H9 (cell line): ENCODE measurements around the gene ESM1. TPM values are rescaled to one million over a fixed set of nuclear protein-coding genes. Genes with fewer than 3 reads are reported as not detected.

Experiments
- DNase-seq: peaks from one replicate; pipeline ENCODE4 v3.0.0-alpha.2; 2017
- H2AFZ ChIP-seq: one replicate; pipeline ENCODE4 v1.6.1; 2013; ENCODE audit warnings: mild to moderate bottlenecking, low read length, control low read depth, moderate library complexity
- H2AK5ac ChIP-seq: 2 replicates; pipeline ENCODE4 v1.6.1; 2013; ENCODE audit warnings: low read length, control low read depth, mixed read lengths; ENCODE audit not compliant: insufficient read length
- H2BK120ac ChIP-seq: one replicate; pipeline ENCODE4 v1.6.1; 2013; ENCODE audit warnings: low read depth, mild to moderate bottlenecking, low read length, control low read depth, inconsistent platforms; ENCODE audit not compliant: poor library complexity, severe bottlenecking
- H2BK12ac ChIP-seq: 2 replicates; pipeline ENCODE4 v1.6.1; 2013; ENCODE audit warnings: low read length, control low read depth, mixed read lengths, low read depth; ENCODE audit not compliant: insufficient read length
- H2BK15ac ChIP-seq: 2 replicates; pipeline ENCODE4 v1.6.1; 2013; ENCODE audit warnings: low read depth, low read length, control low read depth
- H2BK20ac ChIP-seq: one replicate; pipeline ENCODE4 v1.6.1; 2013; ENCODE audit warnings: low read depth, mild to moderate bottlenecking, low read length, control low read depth, inconsistent platforms; ENCODE audit not compliant: poor library complexity, severe bottlenecking
- H2BK5ac ChIP-seq: 2 replicates; pipeline ENCODE4 v1.6.1; 2013; ENCODE audit warnings: low read length, control low read depth, mixed read lengths; ENCODE audit not compliant: insufficient read length
- H3K14ac ChIP-seq: 2 replicates; pipeline ENCODE4 v1.6.1; 2013; ENCODE audit warnings: low read length, control low read depth; ENCODE audit not compliant: insufficient read depth
- H3K18ac ChIP-seq: 2 replicates; pipeline ENCODE4 v1.6.1; 2013; ENCODE audit warnings: low read depth, mild to moderate bottlenecking, mixed read lengths, low read length, control low read depth; ENCODE audit not compliant: insufficient read length
- H3K23ac ChIP-seq: 2 replicates; pipeline ENCODE4 v1.6.1; 2013; ENCODE audit warnings: low read length, control low read depth, mixed read lengths, low read depth; ENCODE audit not compliant: insufficient read length
- H3K23me2 ChIP-seq: 2 replicates; pipeline ENCODE4 v1.6.1; 2013; ENCODE audit warnings: low read depth, mild to moderate bottlenecking, mixed read lengths, low read length, control low read depth; ENCODE audit not compliant: insufficient read length, poor library complexity, severe bottlenecking
- H3K27ac ChIP-seq: 2 replicates; pipeline ENCODE4 v1.5.1; 2013; ENCODE audit warnings: low read length, control low read depth, mixed read lengths, low read depth; ENCODE audit not compliant: insufficient read length
- H3K27me3 ChIP-seq: 2 replicates; pipeline ENCODE4 v1.6.1; 2013; ENCODE audit warnings: low read length, control low read depth, inconsistent platforms; ENCODE audit not compliant: insufficient read depth
- H3K4ac ChIP-seq: 2 replicates; pipeline ENCODE4 v1.6.1; 2013; ENCODE audit warnings: low read depth, mild to moderate bottlenecking, control low read depth, inconsistent platforms, low read length, moderate library complexity
- H3K4me1 ChIP-seq: 2 replicates; pipeline ENCODE4 v1.6.1; 2013; ENCODE audit warnings: low read length, control low read depth, inconsistent platforms; ENCODE audit not compliant: insufficient read depth
- H3K4me2 ChIP-seq: 2 replicates; pipeline ENCODE4 v1.6.1; 2013; ENCODE audit warnings: low read length, control low read depth, mixed read lengths; ENCODE audit not compliant: insufficient read length, insufficient read depth
- H3K56ac ChIP-seq: 2 replicates; pipeline ENCODE4 v1.6.1; 2013; ENCODE audit warnings: low read depth, mild to moderate bottlenecking, mixed read lengths, low read length, control low read depth; ENCODE audit not compliant: insufficient read length
- H3K79me1 ChIP-seq: 2 replicates; pipeline ENCODE4 v1.6.1; 2013; ENCODE audit warnings: low read depth, mild to moderate bottlenecking, moderate library complexity, low read length, control low read depth, inconsistent platforms; ENCODE audit not compliant: insufficient read depth, poor library complexity, severe bottlenecking
- H3K79me2 ChIP-seq: 2 replicates; pipeline ENCODE4 v1.6.1; 2013; ENCODE audit warnings: low read length, control low read depth, inconsistent platforms; ENCODE audit not compliant: insufficient read depth
- H3K9ac ChIP-seq: 2 replicates; pipeline ENCODE4 v1.6.1; 2013; ENCODE audit warnings: low read length, control low read depth, mixed read lengths; ENCODE audit not compliant: insufficient read length; ENCODE audit errors: extremely low read depth
- H3K9me3 ChIP-seq: one replicate; pipeline ENCODE4 v1.6.1; 2013; ENCODE audit warnings: low read depth, low read length, inconsistent platforms; ENCODE audit not compliant: control insufficient read depth
- H3T11ph ChIP-seq: one replicate; pipeline ENCODE4 v1.6.1; 2013; ENCODE audit warnings: mild to moderate bottlenecking, low read length, control low read depth, inconsistent platforms
- H4K20me1 ChIP-seq: one replicate; pipeline ENCODE4 v1.6.1; 2013; ENCODE audit not compliant: control insufficient read depth, insufficient read length, insufficient read depth
- H4K5ac ChIP-seq: 2 replicates; pipeline ENCODE4 v1.6.1; 2013; ENCODE audit warnings: low read depth, mild to moderate bottlenecking, mixed read lengths, low read length, control low read depth; ENCODE audit not compliant: insufficient read length
- H4K8ac ChIP-seq: replicated peaks from 2 replicates; pipeline ENCODE4 v1.6.1; 2013; ENCODE audit warnings: low read length, control low read depth, mixed read lengths, low read depth; ENCODE audit not compliant: insufficient read length
- H4K91ac ChIP-seq: 2 replicates; pipeline ENCODE4 v1.6.1; 2013; ENCODE audit warnings: low read depth, mild to moderate bottlenecking, moderate library complexity, mixed read lengths, low read length, control low read depth; ENCODE audit not compliant: insufficient read length
- H3K27ac Mint-ChIP-seq, 3 experiments: 2 replicates in 2 of 3; 3 replicates in 1 of 3; pipeline ENCODE4 v1.8.0; 2020 to 2021; ENCODE audit warnings: mixed read lengths in 3 of 3, mild to moderate bottlenecking in 1 of 3, moderate library complexity in 1 of 3
- H3K27me3 Mint-ChIP-seq: 2 replicates; pipeline ENCODE4 v1.8.0; 2021; ENCODE audit warnings: low read depth, mild to moderate bottlenecking, moderate library complexity, mixed read lengths
- H3K36me3 Mint-ChIP-seq, 3 experiments: 2 replicates in 2 of 3; 3 replicates in 1 of 3; pipeline ENCODE4 v1.8.0; 2020 to 2021; ENCODE audit warnings: low read depth in 3 of 3, mixed read lengths in 3 of 3; ENCODE audit not compliant: insufficient read depth in 1 of 3
- H3K4me1 Mint-ChIP-seq, 2 experiments: 2 replicates each; pipeline ENCODE4 v1.8.0; 2020; ENCODE audit warnings: mixed read lengths in 2 of 2
- H3K4me3 Mint-ChIP-seq, 2 experiments: 2 replicates in 1 of 2; 3 replicates in 1 of 2; pipeline ENCODE4 v1.8.0; 2020 to 2021; ENCODE audit warnings: mild to moderate bottlenecking in 2 of 2, mixed read lengths in 2 of 2, moderate library complexity in 1 of 2
- H3K9me3 Mint-ChIP-seq, 2 experiments: 2 replicates in 1 of 2; 3 replicates in 1 of 2; pipeline ENCODE4 v1.8.0; 2020; ENCODE audit warnings: mild to moderate bottlenecking in 2 of 2, mixed read lengths in 2 of 2, moderate library complexity in 1 of 2
- total RNA-seq: library from RNA; stranded (reverse); gene quantifications from 2 replicates; pipeline ENCODE4 v1.2.1, GENCODE V29; 2021
- TF ChIP-seq, protein P1 (sequence below): fragments of 200-600 bp; sonication (generic); conservative IDR thresholded peaks from 3 replicates; pipeline ENCODE4 v1.8.0; 2021; ENCODE audit warnings: antibody characterized with exemption, mild to moderate bottlenecking

ESM1 gene
- total RNA-seq, 1 experiment from 2014 or later, result not detected

DNA sequence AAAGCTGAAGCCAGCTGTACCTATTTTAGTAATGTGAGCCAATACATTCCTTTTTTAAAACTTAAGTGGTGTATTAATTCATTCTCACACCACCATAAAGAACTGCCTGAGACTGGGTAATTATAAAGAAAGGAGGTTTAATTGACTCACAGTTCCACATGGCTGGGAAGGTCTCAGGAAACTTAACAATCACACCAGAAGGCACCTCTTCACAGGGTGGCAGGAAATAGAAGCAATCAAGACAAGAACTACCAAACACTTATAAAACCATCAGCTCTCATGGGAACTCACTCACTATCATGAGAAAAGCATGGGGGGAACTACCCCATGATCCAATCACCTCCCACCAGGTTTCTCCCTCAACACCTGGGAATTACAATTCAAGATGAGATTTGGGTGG, 21.0 kb downstream of the ESM1 start:
- Mint-ChIP-seq H3K27me3 (no peaks in the 10 kb centered on the region), H3K27ac (no peak overlapping the region), H3K4me3 (no peak overlapping the region), H3K4me1 (peaks cover 0 to 2% of the 10 kb centered on the region in 2 experiments; a peak in 1 of 4 replicates), H3K9me3 (peaks cover 0 to 2% of the 10 kb centered on the region in 2 experiments; a peak in 2 of 5 replicates), H3K36me3 (peaks cover 0 to 5% (median 0%) of the 10 kb centered on the region in 3 experiments; a peak in 3 of 7 replicates)
- H2AFZ ChIP-seq, result no peak overlapping the region
- H2BK12ac ChIP-seq, result no peak overlapping the region
- no peak overlapping the region for H3K9ac ChIP-seq
- no peak overlapping the region for H4K91ac ChIP-seq
- H2BK5ac ChIP-seq, result no peak overlapping the region
- no peak overlapping the region for H3K27ac ChIP-seq
- no peak overlapping the region for H2BK15ac ChIP-seq
- H3K4me1 ChIP-seq, result no peaks in the 10 kb centered on the region
- H3K23me2 ChIP-seq, result no peaks in the 10 kb centered on the region
- no peak overlapping the region for H2BK20ac ChIP-seq
- no peaks in the 10 kb centered on the region for H3K79me2 ChIP-seq
- no peak overlapping the region for H3K23ac ChIP-seq
- H4K5ac ChIP-seq, result no peak overlapping the region
- no peaks in the 10 kb centered on the region for H3K27me3 ChIP-seq
- no peak overlapping the region for H3K4ac ChIP-seq
- no peak overlapping the region for H3K14ac ChIP-seq
- H4K8ac ChIP-seq, result no peak overlapping the region
- no peak overlapping the region for H3K18ac ChIP-seq
- TF ChIP-seq, protein P1, sequence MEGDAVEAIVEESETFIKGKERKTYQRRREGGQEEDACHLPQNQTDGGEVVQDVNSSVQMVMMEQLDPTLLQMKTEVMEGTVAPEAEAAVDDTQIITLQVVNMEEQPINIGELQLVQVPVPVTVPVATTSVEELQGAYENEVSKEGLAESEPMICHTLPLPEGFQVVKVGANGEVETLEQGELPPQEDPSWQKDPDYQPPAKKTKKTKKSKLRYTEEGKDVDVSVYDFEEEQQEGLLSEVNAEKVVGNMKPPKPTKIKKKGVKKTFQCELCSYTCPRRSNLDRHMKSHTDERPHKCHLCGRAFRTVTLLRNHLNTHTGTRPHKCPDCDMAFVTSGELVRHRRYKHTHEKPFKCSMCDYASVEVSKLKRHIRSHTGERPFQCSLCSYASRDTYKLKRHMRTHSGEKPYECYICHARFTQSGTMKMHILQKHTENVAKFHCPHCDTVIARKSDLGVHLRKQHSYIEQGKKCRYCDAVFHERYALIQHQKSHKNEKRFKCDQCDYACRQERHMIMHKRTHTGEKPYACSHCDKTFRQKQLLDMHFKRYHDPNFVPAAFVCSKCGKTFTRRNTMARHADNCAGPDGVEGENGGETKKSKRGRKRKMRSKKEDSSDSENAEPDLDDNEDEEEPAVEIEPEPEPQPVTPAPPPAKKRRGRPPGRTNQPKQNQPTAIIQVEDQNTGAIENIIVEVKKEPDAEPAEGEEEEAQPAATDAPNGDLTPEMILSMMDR, result no peak
- no peak overlapping the region for H3T11ph ChIP-seq
- DNase-seq, result no peak
- H4K20me1 ChIP-seq, result no peaks in the 10 kb centered on the region
- no peak overlapping the region for H3K4me2 ChIP-seq
- H2BK120ac ChIP-seq, result no peak overlapping the region
- no peaks in the 10 kb centered on the region for H3K9me3 ChIP-seq
- no peak overlapping the region for H3K56ac ChIP-seq
- H2AK5ac ChIP-seq, result no peak overlapping the region
- H3K79me1 ChIP-seq, result no peaks in the 10 kb centered on the region
